Posterior vena cava (tissue), 2 donors: ENCODE results near the gene MTTP. TPM values are rescaled to one million over a fixed set of nuclear protein-coding genes. Genes with fewer than 3 reads are reported as not detected.

Experiments used
- DNase-seq: peaks from one replicate; pipeline ENCODE4 v3.0.0-alpha.2; 2020; ENCODE audit warnings: low spot score
- intact Hi-C, 2 donors: fragments of 100-400 bp; cut with DNase I; formaldehyde crosslinking; loops; one replicate each; pipeline versions ENCODE4 v1.14.1 to v1.14.2; 2022 to 2023
- total RNA-seq, 2 donors: library from RNA; stranded (reverse); fragmentation: NEBNext Ultra II Directional; extraction: Animal tissue kit (Norgen Biotek cat#: 25700); gene quantifications; one replicate each; pipeline ENCODE4 v1.2.1, GENCODE V29; 2021
- donor health status: DM: yes; HTN: yes; CAD: no.
- donor health status: DM: yes; HTN: yes; CAD: no.

The MTTP gene
- total RNA-seq, 2 donors from 2014 or later, result not detected

DNA sequence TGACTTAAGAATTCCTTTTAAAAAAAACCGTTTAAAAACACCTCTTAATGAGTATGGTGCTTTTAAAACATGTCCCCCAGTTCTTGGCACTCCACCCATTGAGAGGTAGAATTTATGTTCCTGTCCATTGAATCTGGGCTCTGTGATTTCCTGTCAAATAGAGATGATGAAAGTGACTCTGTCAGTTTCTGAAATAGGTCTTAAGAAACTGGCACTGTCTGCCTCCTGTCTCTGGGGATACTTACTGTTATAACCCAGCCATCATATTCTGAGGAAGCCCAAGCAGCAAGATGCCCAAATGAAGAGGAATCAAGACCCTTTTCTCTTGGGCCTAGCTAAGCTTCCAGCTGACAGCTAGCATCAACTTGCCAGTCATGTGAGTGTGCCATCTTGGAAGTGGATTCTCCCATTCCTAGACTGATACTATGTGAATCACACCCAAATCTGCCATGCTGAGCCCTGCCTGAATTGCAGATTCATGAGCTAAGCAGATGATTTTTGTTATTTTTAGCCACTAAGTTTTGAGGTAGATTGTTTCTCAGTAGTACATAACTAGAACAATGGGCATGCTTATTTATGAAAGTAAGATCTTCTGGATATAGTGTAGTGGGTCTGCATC lies 60.2 kb downstream of the MTTP start:
- intact Hi-C loops, result no loop called here
- no peak for DNase-seq

GRCh38 chr4:99635601-99636000 lies 61.0 kb downstream of the MTTP start:
- no peak for DNase-seq
- intact Hi-C loops, result no loop called here

- no peak for DNase-seq
- intact Hi-C loops, result no loop called here
These were observed 61.8 kb downstream of the MTTP start for GRCh38 chr4:99636422-99636821.

GRCh38 chr4:99637174-99637573 lies 62.5 kb downstream of the MTTP start:
- intact Hi-C loops, result no loop called here
- DNase-seq, result no peak

DNA sequence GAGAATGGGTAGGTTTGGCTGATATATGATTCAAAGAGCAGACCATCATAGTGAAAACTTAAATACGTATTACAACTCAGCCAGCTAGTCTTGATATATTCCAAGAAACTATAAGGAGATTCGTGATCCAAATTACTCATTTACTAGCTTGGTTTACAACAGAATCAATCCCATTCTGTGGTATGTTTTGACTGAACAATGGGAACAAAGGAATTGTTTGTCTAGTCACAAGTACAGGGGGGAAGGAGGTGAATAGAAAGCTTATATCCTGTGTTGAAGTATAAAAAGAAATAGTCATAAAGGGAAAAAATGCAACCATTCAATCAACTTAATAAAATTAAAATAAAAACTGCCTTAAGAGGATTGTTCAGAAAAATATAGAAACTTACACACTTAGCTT lies 66.1 kb downstream of the MTTP start:
- DNase-seq, result no peak
- intact Hi-C loops, result no loop called here

DNA sequence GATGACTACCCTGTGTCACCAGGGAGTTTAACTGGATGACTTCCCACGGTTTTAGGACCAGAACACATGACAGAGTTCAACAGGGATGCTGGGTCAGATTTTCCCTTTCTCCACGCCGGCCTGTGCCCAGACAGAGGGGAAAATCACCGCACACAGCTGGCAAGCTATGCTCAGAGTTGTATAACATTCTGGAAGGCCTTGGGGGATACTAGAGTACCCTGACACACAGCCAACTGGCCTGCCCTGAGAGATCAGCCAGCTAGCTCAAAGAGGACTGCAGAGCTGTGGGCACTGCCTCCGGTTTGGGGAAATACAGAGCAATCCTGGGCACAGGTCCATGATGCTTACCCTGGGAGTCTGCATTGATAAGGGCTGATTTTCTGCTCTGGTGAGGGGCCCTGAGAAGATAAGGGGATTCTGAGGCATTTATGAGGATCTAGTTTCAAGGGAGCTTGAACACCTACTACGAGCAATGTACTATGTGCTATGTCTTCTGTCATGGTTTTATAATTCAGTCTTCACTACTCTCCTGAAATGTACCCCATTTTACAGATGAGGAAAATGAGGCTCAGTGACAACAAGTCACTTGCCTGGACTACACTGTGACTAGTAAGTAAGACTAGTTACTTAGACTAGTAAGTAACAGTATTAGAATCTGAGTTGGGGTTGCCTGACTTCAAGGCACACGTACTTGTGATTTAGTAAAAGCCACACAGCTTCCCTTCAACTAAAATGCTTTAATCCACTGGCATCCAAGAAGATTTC lies 68.3 kb downstream of the MTTP start:
- DNase-seq, result peak; percentile 86
- intact Hi-C loops, result no loop called here

- intact Hi-C loops, result no loop called here
- no peak for DNase-seq
These were observed 69.8 kb downstream of the MTTP start for GRCh38 chr4:99644453-99644852.

- no peak for DNase-seq
- intact Hi-C loops, result no loop called here
These were observed 70.4 kb downstream of the MTTP start for GRCh38 chr4:99645036-99645435.

- DNase-seq, result no peak
- intact Hi-C loops, result no loop called here
These were observed 71.0 kb downstream of the MTTP start for GRCh38 chr4:99645638-99646037.

DNA sequence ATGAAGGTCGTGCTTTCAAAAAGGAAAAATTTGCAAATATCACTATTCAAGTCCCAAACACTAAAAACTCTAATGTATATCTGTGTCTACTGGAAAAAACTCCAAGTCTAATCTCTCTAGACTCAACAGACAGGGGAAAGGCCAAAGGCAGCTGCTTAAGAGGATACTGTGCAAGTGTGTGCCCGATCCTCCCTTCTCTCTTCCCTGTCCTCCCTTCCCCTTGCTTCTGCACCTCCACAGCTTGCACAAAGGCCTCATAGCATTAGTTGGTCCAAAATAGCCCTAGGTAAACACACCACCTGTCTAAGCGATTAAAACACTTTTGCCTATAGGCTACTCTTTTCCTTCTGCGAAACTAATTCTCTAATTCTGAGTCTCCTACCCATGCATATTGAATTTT lies 72.4 kb downstream of the MTTP start:
- intact Hi-C loops, result no loop called here
- no peak for DNase-seq

- no peak for DNase-seq
- intact Hi-C loops, result no loop called here
These were observed 73.7 kb downstream of the MTTP start for GRCh38 chr4:99648321-99648720.

GRCh38 chr4:99649208-99649607 lies 74.6 kb downstream of the MTTP start:
- DNase-seq, result no peak
- intact Hi-C loops, result no loop called here

DNA sequence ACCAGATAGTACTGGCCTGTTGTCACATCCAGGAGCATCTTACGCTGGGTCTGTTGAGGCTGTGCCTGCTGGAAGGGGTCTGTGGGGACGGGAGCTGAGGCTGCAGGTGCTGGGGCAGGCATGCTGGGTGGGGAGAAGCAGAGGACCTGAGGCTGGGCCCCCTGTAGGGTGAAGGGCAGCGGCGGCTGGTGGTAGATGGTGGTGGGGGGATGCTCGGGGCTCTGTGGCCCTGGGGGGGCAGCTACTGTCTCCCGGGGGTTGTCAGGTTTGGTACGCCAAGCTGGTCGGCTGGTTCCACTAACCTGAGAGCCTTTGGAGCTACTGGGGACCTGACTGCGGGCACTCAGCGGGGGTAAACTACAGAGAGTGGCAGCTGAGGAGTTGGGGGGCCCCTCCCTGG lies 75.2 kb downstream of the MTTP start:
- DNase-seq, result no peak
- intact Hi-C loops, result no loop called here

DNA sequence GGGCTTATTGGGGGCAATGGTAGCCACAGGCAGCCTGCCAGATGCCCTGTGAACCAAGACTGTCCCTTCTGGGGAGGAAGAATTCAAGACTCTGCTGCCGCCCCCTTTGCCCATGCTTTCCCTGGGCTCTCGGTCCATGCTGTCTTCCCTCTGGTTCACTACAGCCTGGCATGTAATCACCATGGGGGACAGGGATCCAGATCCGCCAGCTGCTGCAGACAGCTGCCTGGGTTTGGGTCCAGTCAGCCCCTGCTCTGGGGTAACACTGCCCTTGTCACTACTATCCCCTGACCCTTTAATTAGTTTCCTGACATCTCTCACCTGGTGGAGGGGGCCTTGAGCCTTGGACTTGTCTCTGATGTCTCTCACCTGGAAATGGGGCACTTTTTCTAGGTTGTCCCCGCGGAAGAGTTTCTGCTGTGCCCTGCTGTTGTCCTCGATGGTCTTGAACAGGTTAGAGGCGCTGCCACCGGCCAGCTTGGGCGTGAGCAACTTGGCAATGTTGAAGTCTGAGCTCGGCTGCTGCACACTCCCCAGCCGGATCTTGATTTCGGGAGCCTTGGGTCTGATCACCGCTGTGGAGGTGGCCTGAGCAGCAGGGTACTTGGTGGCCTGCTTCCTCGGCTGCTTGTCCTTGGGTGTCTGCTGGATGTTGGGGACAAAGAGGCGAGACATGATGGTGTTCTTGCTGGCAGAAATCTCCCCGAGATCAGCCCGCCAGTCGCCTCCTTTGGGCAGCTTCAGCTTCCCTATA lies 76.6 kb downstream of the MTTP start:
- intact Hi-C loops, result no loop called here
- DNase-seq, result no peak

DNA sequence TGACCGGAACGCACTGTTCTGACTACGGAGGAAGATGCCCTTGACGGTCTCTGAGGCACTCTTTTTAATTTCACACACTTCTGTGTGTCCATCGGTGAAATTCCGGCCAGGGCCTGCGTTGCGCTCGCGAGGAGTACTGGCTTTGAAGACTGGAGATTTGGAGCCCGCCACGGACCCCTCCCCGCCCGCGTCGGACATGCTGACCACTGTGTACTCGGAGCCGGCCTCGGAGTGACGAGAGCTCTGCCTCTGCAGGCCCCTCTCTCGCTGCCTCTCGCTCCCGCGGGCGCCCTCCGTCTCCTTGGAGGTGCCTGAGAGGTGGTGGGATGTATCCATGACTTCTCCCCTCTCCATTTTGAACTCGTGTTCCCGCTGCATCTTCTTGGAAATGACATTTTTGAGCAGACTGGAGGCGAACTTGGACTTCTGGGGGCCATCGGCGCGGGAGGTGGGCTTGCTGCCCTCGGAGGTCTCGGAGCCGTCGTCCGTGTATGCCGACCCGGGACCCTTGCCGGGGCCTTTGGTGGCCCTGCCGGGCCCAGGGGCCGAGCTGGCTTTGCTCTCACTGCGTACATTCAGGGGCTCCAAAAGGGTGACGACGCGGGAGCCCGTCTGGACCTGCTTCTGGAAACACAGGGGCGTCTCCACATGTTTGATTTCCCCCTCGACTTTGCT lies 77.3 kb downstream of the MTTP start:
- peak; percentile 77 for DNase-seq
- intact Hi-C loops, result no loop called here

GRCh38 chr4:99652596-99653436 lies 78.2 kb downstream of the MTTP start:
- DNase-seq, result peak; percentile 78
- intact Hi-C loops, result no loop called here

DNA sequence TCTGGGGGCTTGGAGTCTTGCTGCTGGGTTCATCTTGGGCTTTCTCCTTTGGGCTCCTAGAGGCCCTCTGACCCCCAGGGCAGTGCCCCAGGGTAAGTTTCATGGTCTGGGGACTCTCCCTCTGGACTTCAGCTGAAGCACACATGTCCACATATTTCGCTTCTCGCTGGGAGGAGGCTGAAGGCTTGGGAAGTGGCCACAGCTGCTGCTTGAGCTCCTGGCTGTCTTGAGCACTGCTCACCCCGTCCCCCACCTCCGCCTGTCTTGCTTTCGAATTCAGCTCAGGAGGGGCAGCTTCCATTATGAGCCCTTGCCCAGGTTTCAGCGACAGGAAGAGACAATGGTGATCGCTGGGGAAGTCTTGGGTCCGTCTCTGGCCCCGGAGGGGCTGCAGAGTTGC lies 79.3 kb downstream of the MTTP start:
- intact Hi-C loops, result no loop called here
- DNase-seq, result no peak

GRCh38 chr4:99654361-99654761 lies 79.7 kb downstream of the MTTP start:
- no peak for DNase-seq
- intact Hi-C loops, result no loop called here
